Body of pancreas (tissue), 4 donors: ENCODE data around the gene BASP1. TPM values are rescaled to one million over a fixed set of nuclear protein-coding genes. Genes with fewer than 3 reads are reported as not detected.
"Not testable (repeated sequence)": the region's sequence is repeated elsewhere in the genome, so short reads cannot be mapped to it uniquely, and the experiment has no call there.

Experiments
- ATAC-seq: fragments of 150-250 bp; one replicate; pipeline ENCODE4 v1.9.1; 2016
- DNase-seq, 4 donors: peaks; one replicate each; pipeline ENCODE4 v3.0.0-alpha.2; 2019
- H3K27ac ChIP-seq, 4 donors: fragments of 200-600 bp; sonication (generic); 1 replicate in 3 of 4; 2 replicates in 1 of 4; pipeline versions ENCODE4 v1.5.1 to v1.6.1; 2016 to 2019; ENCODE audit warnings: mild to moderate bottlenecking in 1 of 4, mixed read lengths in 1 of 4, moderate library complexity in 1 of 4
- H3K27me3 ChIP-seq, 2 donors: fragments of 200-600 bp; sonication (generic); one replicate each; pipeline ENCODE4 v1.6.0; 2016; ENCODE audit warnings: mild to moderate bottlenecking in 1 of 2
- H3K36me3 ChIP-seq, 2 donors: fragments of 200-600 bp; sonication (generic); replicated peaks in 1 of 2; 2 replicates each; pipeline ENCODE4 v1.5.1; 2016; ENCODE audit warnings: low read depth in 2 of 2; ENCODE audit not compliant: insufficient read depth in 1 of 2
- H3K4me1 ChIP-seq: fragments of 200-600 bp; sonication (generic); one replicate; pipeline ENCODE4 v1.6.0; 2016
- H3K4me3 ChIP-seq, 2 donors: fragments of 200-600 bp; sonication (generic); 1 replicate in 1 of 2; 2 replicates in 1 of 2; pipeline ENCODE4 v1.5.1; 2016 to 2019
- H3K9me3 ChIP-seq, 3 donors: fragments of 200-600 bp; sonication (generic); 1 replicate in 2 of 3; 2 replicates in 1 of 3; pipeline ENCODE4 v1.5.1; 2016
- POLR2A ChIP-seq, 3 donors: fragments of 450-650 bp; IDR thresholded peaks; one replicate each; pipeline ENCODE4 v1.6.1; 2016; ENCODE audit warnings: antibody characterized with exemption in 3 of 3, mild to moderate bottlenecking in 2 of 3
- WGBS, 2 donors: methylation state at CpG; one replicate each; pipeline ENCODE4 v1.1.5; 2017; 5-methylcytosine and 5-hydroxymethylcytosine counted together
- intact Hi-C: fragments of 100-400 bp; cut with DNase I; formaldehyde crosslinking; loops from one replicate; pipeline ENCODE4 v1.15.1; 2023
- small RNA-seq: library from RNA; depleted of rRNA; stranded (forward); fragments of <200 nt; gene quantifications from one replicate; pipeline ENCODE3, GENCODE V24; 2016
- total RNA-seq, 2 donors: library from RNA; depleted of rRNA; stranded (reverse); fragments of >200 nt; gene quantifications; one replicate each; pipeline ENCODE4 v1.1.0, GENCODE V29; 2016
- TF ChIP-seq, protein P1 (sequence below), 7 experiments: fragments of 450-650 bp in 4 of 7; fragments of 200-600 bp in 3 of 7; sonication (generic) in 3 of 7; IDR thresholded peaks; one replicate each; pipeline ENCODE4 v1.5.1; 2016 to 2019; ENCODE audit warnings: antibody characterized with exemption in 7 of 7

The BASP1 gene
- total RNA-seq, 2 donors from 2014 or later: 4.0 to 4.7 TPM

- H3K4me3 ChIP-seq: no peak overlapping the region
- H3K36me3 ChIP-seq: no peaks in the 10 kb centered on the region
- no peak for DNase-seq
- no peak for TF ChIP-seq POLR2A (IDR thresholded peaks at IDR 0.05)
- TF ChIP-seq, protein P1, sequence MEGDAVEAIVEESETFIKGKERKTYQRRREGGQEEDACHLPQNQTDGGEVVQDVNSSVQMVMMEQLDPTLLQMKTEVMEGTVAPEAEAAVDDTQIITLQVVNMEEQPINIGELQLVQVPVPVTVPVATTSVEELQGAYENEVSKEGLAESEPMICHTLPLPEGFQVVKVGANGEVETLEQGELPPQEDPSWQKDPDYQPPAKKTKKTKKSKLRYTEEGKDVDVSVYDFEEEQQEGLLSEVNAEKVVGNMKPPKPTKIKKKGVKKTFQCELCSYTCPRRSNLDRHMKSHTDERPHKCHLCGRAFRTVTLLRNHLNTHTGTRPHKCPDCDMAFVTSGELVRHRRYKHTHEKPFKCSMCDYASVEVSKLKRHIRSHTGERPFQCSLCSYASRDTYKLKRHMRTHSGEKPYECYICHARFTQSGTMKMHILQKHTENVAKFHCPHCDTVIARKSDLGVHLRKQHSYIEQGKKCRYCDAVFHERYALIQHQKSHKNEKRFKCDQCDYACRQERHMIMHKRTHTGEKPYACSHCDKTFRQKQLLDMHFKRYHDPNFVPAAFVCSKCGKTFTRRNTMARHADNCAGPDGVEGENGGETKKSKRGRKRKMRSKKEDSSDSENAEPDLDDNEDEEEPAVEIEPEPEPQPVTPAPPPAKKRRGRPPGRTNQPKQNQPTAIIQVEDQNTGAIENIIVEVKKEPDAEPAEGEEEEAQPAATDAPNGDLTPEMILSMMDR (IDR thresholded peaks at IDR 0.05): no peak
- no peaks in the 10 kb centered on the region for H3K27me3 ChIP-seq
- no peak overlapping the region for H3K27ac ChIP-seq
- ATAC-seq: no peak
- WGBS, 2 donors: 74 to 76% methylated on average over 11 of the region's 11 CpGs
- H3K9me3 ChIP-seq: no peaks in the 10 kb centered on the region
- no peaks in the 10 kb centered on the region for H3K4me1 ChIP-seq
- intact Hi-C loops: no loop called here
These were observed 98.3 kb downstream of the BASP1 start for GRCh38 chr5:17315710-17316221.

- no peaks in the 10 kb centered on the region for H3K27me3 ChIP-seq
- 48 to 49% methylated on average over 6 of the region's 6 CpGs for WGBS, 2 donors
- ATAC-seq (no peak), DNase-seq (peak in 1 of 4 donors; percentile 18)
- intact Hi-C loops: no loop called here
- H3K9me3 ChIP-seq: no peaks in the 10 kb centered on the region
- H3K4me3 ChIP-seq: no peak overlapping the region
- no peaks in the 10 kb centered on the region for H3K36me3 ChIP-seq
- no peak overlapping the region for H3K27ac ChIP-seq
- no peaks in the 10 kb centered on the region for H3K4me1 ChIP-seq
- TF ChIP-seq, protein P1 (IDR thresholded peaks at IDR 0.05): no peak
- TF ChIP-seq POLR2A (IDR thresholded peaks at IDR 0.05): no peak
These were observed 99.6 kb downstream of the BASP1 start for GRCh38 chr5:17316970-17317459.

DNA sequence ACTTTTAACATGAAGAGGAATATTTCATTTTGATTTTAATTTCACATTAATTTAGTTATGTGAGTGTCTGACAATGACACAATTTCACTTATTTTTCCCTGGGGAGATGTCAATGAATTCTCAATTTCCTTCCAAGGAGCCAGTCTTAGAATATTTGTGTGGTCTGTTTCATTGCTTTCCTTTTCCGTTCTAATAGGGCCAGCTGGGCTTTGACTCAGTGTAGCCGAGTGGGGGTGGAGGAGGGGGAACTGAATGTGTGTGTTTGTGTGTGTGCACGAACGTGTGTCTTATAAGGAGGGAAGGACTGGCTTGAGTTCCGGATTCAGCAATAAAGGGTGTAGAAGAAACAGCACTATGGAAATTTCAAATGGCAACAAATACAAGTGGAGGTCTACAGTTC lies 100.0 kb downstream of the BASP1 start:
- H3K4me3 ChIP-seq: no peak overlapping the region
- intact Hi-C loops: no loop called here
- no peak overlapping the region for H3K27ac ChIP-seq
- DNase-seq: no peak
- WGBS, 2 donors: 69 to 71% methylated on average over 5 of the region's 5 CpGs
- H3K36me3 ChIP-seq: no peaks in the 10 kb centered on the region
- H3K9me3 ChIP-seq: no peaks in the 10 kb centered on the region
- no peaks in the 10 kb centered on the region for H3K27me3 ChIP-seq
- H3K4me1 ChIP-seq: no peaks in the 10 kb centered on the region
- ATAC-seq: no peak
- no peak for TF ChIP-seq POLR2A (IDR thresholded peaks at IDR 0.05)
- TF ChIP-seq, protein P1 (IDR thresholded peaks at IDR 0.05): no peak

- H3K27me3 ChIP-seq, ATAC-seq, H3K27ac ChIP-seq, H3K4me1 ChIP-seq, H3K36me3 ChIP-seq, intact Hi-C loops, H3K9me3 ChIP-seq, H3K4me3 ChIP-seq, DNase-seq: not testable (repeated sequence)
- 57 to 65% methylated on average over 2 to 3 of the region's 3 CpGs for WGBS, 2 donors
These were observed 101.7 kb downstream of the BASP1 start for GRCh38 chr5:17319095-17319494.

GRCh38 chr5:17325770-17326599 lies 108.6 kb downstream of the BASP1 start:
- WGBS, 2 donors: 74 to 76% methylated on average over 3 of the region's 3 CpGs
- DNase-seq (no peak), ATAC-seq (no peak)
- no peaks in the 10 kb centered on the region for H3K9me3 ChIP-seq
- intact Hi-C loops: no loop called here
- H3K4me3 ChIP-seq: no peak overlapping the region
- no peaks in the 10 kb centered on the region for H3K36me3 ChIP-seq
- H3K27ac ChIP-seq: no peak overlapping the region
- TF ChIP-seq, protein P1 (IDR thresholded peaks at IDR 0.05): no peak
- TF ChIP-seq POLR2A (IDR thresholded peaks at IDR 0.05): no peak
- no peaks in the 10 kb centered on the region for H3K4me1 ChIP-seq
- H3K27me3 ChIP-seq: no peaks in the 10 kb centered on the region

Small RNAs within 50 kb of the gene (small RNA-seq; reads per million reads assigned to genes)
- not detected for gene RNU6-1003P
